NCI-H510A treated with DMSO at 0.1 percent for 48 hours (cell line): ENCODE results near the gene IGFALS.

Source experiments
- DNase-seq: peaks from one replicate; lab custom pipeline; 2025; lab: John Stamatoyannopoulos, UW

IGFALS gene

GRCh38 chr16:1766231-1766630 is 27.3 kb downstream of the IGFALS start:
- DNase-seq: no peak

- DNase-seq: no peak
These were observed 27.7 kb downstream of the IGFALS start for GRCh38 chr16:1765826-1766225.

- DNase-seq: no peak
These were observed 28.5 kb downstream of the IGFALS start for GRCh38 chr16:1764971-1765370.

GRCh38 chr16:1763521-1764511 is 29.7 kb downstream of the IGFALS start:
- DNase-seq: no peak

GRCh38 chr16:1762879-1763520 is 30.5 kb downstream of the IGFALS start:
- DNase-seq: no peak

- no peak for DNase-seq
These were observed 31.2 kb downstream of the IGFALS start for GRCh38 chr16:1762196-1762878.

- no peak for DNase-seq
These were observed 31.8 kb downstream of the IGFALS start for GRCh38 chr16:1761751-1762150.

- no peak for DNase-seq
These were observed 32.6 kb downstream of the IGFALS start for GRCh38 chr16:1760911-1761310.

GRCh38 chr16:1759511-1759910 is 34.0 kb downstream of the IGFALS start:
- DNase-seq: no peak

GRCh38 chr16:1758923-1759322 is 34.6 kb downstream of the IGFALS start:
- no peak for DNase-seq

GRCh38 chr16:1757714-1758461 is 35.6 kb downstream of the IGFALS start:
- no peak for DNase-seq

- no peak for DNase-seq
These were observed 39.3 kb downstream of the IGFALS start for GRCh38 chr16:1754204-1754603.

GRCh38 chr16:1752853-1753252 is 40.7 kb downstream of the IGFALS start:
- DNase-seq: no peak

GRCh38 chr16:1751946-1752345 is 41.6 kb downstream of the IGFALS start:
- no peak for DNase-seq

- no peak for DNase-seq
These were observed 44.1 kb downstream of the IGFALS start for GRCh38 chr16:1749152-1750117.

GRCh38 chr16:1747934-1748333 is 45.6 kb downstream of the IGFALS start:
- DNase-seq: no peak

GRCh38 chr16:1746693-1747195 is 46.8 kb downstream of the IGFALS start:
- DNase-seq: no peak

GRCh38 chr16:1745900-1746692 is 47.4 kb downstream of the IGFALS start:
- DNase-seq: no peak

- no peak for DNase-seq
These were observed 48.2 kb downstream of the IGFALS start for GRCh38 chr16:1745181-1745899.
